Measurements from ENCODE around the gene ST7.
A peak's percentile ranks its signal among the peaks of the same experiment; 100 is the strongest.

Gene ST7

GRCh38 chr7:117048114-117048866 is 95.0 kb downstream of the ST7 start:
- Histone ChIP-seq H3K4me3 (ENCODE audit: low read length) (no peak overlapping the region), H3K9ac (ENCODE audit: low read depth, low read length) (no peak overlapping the region), H3K27me3 (ENCODE audit: insufficient read depth, low read length) (no peaks in the 10 kb centered on the region), H3K27ac (ENCODE audit: low read depth, low read length) (no peak overlapping the region), H3K4me1 (ENCODE audit: insufficient read depth, low read length) (no peaks in the 10 kb centered on the region), H3K9me3 (ENCODE audit: insufficient read depth, low read depth, low read length) (no peaks in the 10 kb centered on the region), H3K36me3 (ENCODE audit: insufficient read depth, low read length) (no peaks in the 10 kb centered on the region)
- 95% methylated on average over 4 of the region's 5 CpGs for WGBS

GRCh38 chr7:117048882-117049281 is 95.6 kb downstream of the ST7 start:
- Histone ChIP-seq H3K4me3 (ENCODE audit: low read length) (no peak overlapping the region), H3K27ac (ENCODE audit: low read depth, low read length) (no peak overlapping the region), H3K36me3 (ENCODE audit: insufficient read depth, low read length) (no peaks in the 10 kb centered on the region), H3K9me3 (ENCODE audit: insufficient read depth, low read depth, low read length) (no peaks in the 10 kb centered on the region), H3K9ac (ENCODE audit: low read depth, low read length) (no peak overlapping the region), H3K27me3 (ENCODE audit: insufficient read depth, low read length) (no peaks in the 10 kb centered on the region), H3K4me1 (ENCODE audit: insufficient read depth, low read length) (no peaks in the 10 kb centered on the region)
- 96% methylated on average over 3 of the region's 3 CpGs for WGBS

- Histone ChIP-seq H3K4me3 (ENCODE audit: low read length) (no peak overlapping the region), H3K27me3 (ENCODE audit: insufficient read depth, low read length) (no peaks in the 10 kb centered on the region), H3K27ac (ENCODE audit: low read depth, low read length) (no peak overlapping the region), H3K4me1 (ENCODE audit: insufficient read depth, low read length) (no peaks in the 10 kb centered on the region), H3K9me3 (ENCODE audit: insufficient read depth, low read depth, low read length) (no peaks in the 10 kb centered on the region), H3K9ac (ENCODE audit: low read depth, low read length) (no peak overlapping the region), H3K36me3 (ENCODE audit: insufficient read depth, low read length) (no peaks in the 10 kb centered on the region)
- 100% methylated on average over 1 of the region's 1 CpG for WGBS
Observed at GRCh38 chr7:117051808-117052207, 98.5 kb downstream of the ST7 start.

- Histone ChIP-seq H3K36me3 (ENCODE audit: insufficient read depth, low read length) (no peaks in the 10 kb centered on the region), H3K9ac (ENCODE audit: low read depth, low read length) (no peak overlapping the region), H3K4me1 (ENCODE audit: insufficient read depth, low read length) (no peaks in the 10 kb centered on the region), H3K27me3 (ENCODE audit: insufficient read depth, low read length) (no peaks in the 10 kb centered on the region), H3K27ac (ENCODE audit: low read depth, low read length) (no peak overlapping the region), H3K9me3 (ENCODE audit: insufficient read depth, low read depth, low read length) (no peaks in the 10 kb centered on the region), H3K4me3 (ENCODE audit: low read length) (no peak overlapping the region)
Observed at GRCh38 chr7:117053432-117053831, 100.1 kb downstream of the ST7 start.

GRCh38 chr7:117061751-117062150 is 108.5 kb downstream of the ST7 start:
- H3K27ac ChIP-seq (ENCODE audit: low read depth, low read length): no peak overlapping the region
- no peak overlapping the region for H3K9ac ChIP-seq (ENCODE audit: low read depth, low read length)
- H3K4me1 ChIP-seq (ENCODE audit: insufficient read depth, low read length): 0 out of 2 replicates have a peak, but pooled peaks cover 2% of the 10 kb centered on the region
- no peaks in the 10 kb centered on the region for H3K9me3 ChIP-seq (ENCODE audit: insufficient read depth, low read depth, low read length)
- H3K36me3 ChIP-seq (ENCODE audit: insufficient read depth, low read length): no peaks in the 10 kb centered on the region
- no peak overlapping the region for H3K4me3 ChIP-seq (ENCODE audit: low read length)
- no peaks in the 10 kb centered on the region for H3K27me3 ChIP-seq (ENCODE audit: insufficient read depth, low read length)

- H3K27ac ChIP-seq (ENCODE audit: low read depth, low read length): no peak overlapping the region
- H3K4me3 ChIP-seq (ENCODE audit: low read length): no peak overlapping the region
- WGBS: no CpG with 5 or more reads among the region's 1 CpG
- H3K27me3 ChIP-seq (ENCODE audit: insufficient read depth, low read length): no peaks in the 10 kb centered on the region
- H3K9ac ChIP-seq (ENCODE audit: low read depth, low read length): no peak overlapping the region
- H3K9me3 ChIP-seq (ENCODE audit: insufficient read depth, low read depth, low read length): no peaks in the 10 kb centered on the region
- H3K36me3 ChIP-seq (ENCODE audit: insufficient read depth, low read length): no peaks in the 10 kb centered on the region
- H3K4me1 ChIP-seq (ENCODE audit: insufficient read depth, low read length): 0 out of 2 replicates have a peak, but pooled peaks cover 2% of the 10 kb centered on the region
Observed at GRCh38 chr7:117062300-117062699, 109.0 kb downstream of the ST7 start.

- no peaks in the 10 kb centered on the region for H3K36me3 ChIP-seq (ENCODE audit: insufficient read depth, low read length)
- no peaks in the 10 kb centered on the region for H3K27me3 ChIP-seq (ENCODE audit: insufficient read depth, low read length)
- H3K4me3 ChIP-seq (ENCODE audit: low read length): no peak overlapping the region
- no peak overlapping the region for H3K27ac ChIP-seq (ENCODE audit: low read depth, low read length)
- WGBS: 100% methylated on average over 3 of the region's 3 CpGs
- H3K9me3 ChIP-seq (ENCODE audit: insufficient read depth, low read depth, low read length): no peaks in the 10 kb centered on the region
- H3K9ac ChIP-seq (ENCODE audit: low read depth, low read length): no peak overlapping the region
- H3K4me1 ChIP-seq (ENCODE audit: insufficient read depth, low read length): peaks cover 10% of the 10 kb centered on the region; the same call in 1 of the 2 replicates
Observed at GRCh38 chr7:117064688-117065087, 111.4 kb downstream of the ST7 start.

- no peak overlapping the region for H3K4me3 ChIP-seq (ENCODE audit: low read length)
- no peak overlapping the region for H3K27ac ChIP-seq (ENCODE audit: low read depth, low read length)
- H3K9me3 ChIP-seq (ENCODE audit: insufficient read depth, low read depth, low read length): no peaks in the 10 kb centered on the region
- H3K9ac ChIP-seq (ENCODE audit: low read depth, low read length): no peak overlapping the region
- 78% methylated on average over 3 of the region's 3 CpGs for WGBS
- H3K27me3 ChIP-seq (ENCODE audit: insufficient read depth, low read length): no peaks in the 10 kb centered on the region
- no peaks in the 10 kb centered on the region for H3K36me3 ChIP-seq (ENCODE audit: insufficient read depth, low read length)
- peaks cover 10% of the 10 kb centered on the region; the same call in 1 of the 2 replicates for H3K4me1 ChIP-seq (ENCODE audit: insufficient read depth, low read length)
Observed at GRCh38 chr7:117065571-117066150, 112.4 kb downstream of the ST7 start.

GRCh38 chr7:117066668-117067067 is 113.4 kb downstream of the ST7 start:
- Histone ChIP-seq H3K27ac (ENCODE audit: low read depth, low read length) (no peak overlapping the region), H3K27me3 (ENCODE audit: insufficient read depth, low read length) (no peaks in the 10 kb centered on the region), H3K9ac (ENCODE audit: low read depth, low read length) (no peak overlapping the region), H3K9me3 (ENCODE audit: insufficient read depth, low read depth, low read length) (no peaks in the 10 kb centered on the region), H3K4me3 (ENCODE audit: low read length) (no peak overlapping the region), H3K36me3 (ENCODE audit: insufficient read depth, low read length) (no peaks in the 10 kb centered on the region), H3K4me1 (ENCODE audit: insufficient read depth, low read length) (peaks cover 10% of the 10 kb centered on the region; the same call in 1 of the 2 replicates)
- WGBS: 100% methylated on average over 2 of the region's 3 CpGs

GRCh38 chr7:117067340-117067739 is 114.0 kb downstream of the ST7 start:
- WGBS: 83% methylated on average over 1 of the region's 1 CpG
- H3K9me3 ChIP-seq (ENCODE audit: insufficient read depth, low read depth, low read length): no peaks in the 10 kb centered on the region
- H3K4me3 ChIP-seq (ENCODE audit: low read length): no peak overlapping the region
- no peak overlapping the region for H3K9ac ChIP-seq (ENCODE audit: low read depth, low read length)
- H3K36me3 ChIP-seq (ENCODE audit: insufficient read depth, low read length): no peaks in the 10 kb centered on the region
- H3K27me3 ChIP-seq (ENCODE audit: insufficient read depth, low read length): no peaks in the 10 kb centered on the region
- no peak overlapping the region for H3K27ac ChIP-seq (ENCODE audit: low read depth, low read length)
- peaks cover 13% of the 10 kb centered on the region for H3K4me1 ChIP-seq (ENCODE audit: insufficient read depth, low read length)

- Histone ChIP-seq H3K4me3 (ENCODE audit: low read length) (no peak overlapping the region), H3K36me3 (ENCODE audit: insufficient read depth, low read length) (no peaks in the 10 kb centered on the region), H3K27me3 (ENCODE audit: insufficient read depth, low read length) (no peaks in the 10 kb centered on the region), H3K4me1 (ENCODE audit: insufficient read depth, low read length) (peaks cover 13% of the 10 kb centered on the region), H3K9me3 (ENCODE audit: insufficient read depth, low read depth, low read length) (no peaks in the 10 kb centered on the region), H3K27ac (ENCODE audit: low read depth, low read length) (no peak overlapping the region), H3K9ac (ENCODE audit: low read depth, low read length) (0 out of 2 replicates have a peak overlapping the region, but pooled peaks have one; percentile 23)
- 73% methylated on average over 4 of the region's 5 CpGs for WGBS
Observed at GRCh38 chr7:117068511-117069145, 115.3 kb downstream of the ST7 start.
